GM06990 (cell line): ENCODE results near the gene SCLT1.

Experiments used
- DNase-seq: peaks from one replicate; pipeline ENCODE4 v3.0.0-alpha.2; 2011; ENCODE audit not compliant: insufficient read length; ENCODE audit errors: extremely low read depth
- H3K27me3 ChIP-seq: replicated peaks from 2 replicates; pipeline ENCODE4 v1.6.0; 2011; ENCODE audit warnings: low read length; ENCODE audit not compliant: control insufficient read depth, insufficient read depth
- H3K36me3 ChIP-seq: 2 replicates; pipeline ENCODE4 v1.5.1; 2011; ENCODE audit warnings: low read length; ENCODE audit not compliant: control insufficient read depth, insufficient read depth
- H3K4me3 ChIP-seq: replicated peaks from 2 replicates; pipeline ENCODE4 v1.5.1; 2011; ENCODE audit warnings: low read depth, mild to moderate bottlenecking, control low read depth, low read length
- TF ChIP-seq, protein P1 (sequence below): IDR thresholded peaks from 2 replicates; pipeline ENCODE4 v1.5.1; 2011; ENCODE audit warnings: low read length, control low read depth, mild to moderate bottlenecking, inconsistent platforms; ENCODE audit not compliant: insufficient read depth, poor library complexity, severe bottlenecking

SCLT1 gene

DNA sequence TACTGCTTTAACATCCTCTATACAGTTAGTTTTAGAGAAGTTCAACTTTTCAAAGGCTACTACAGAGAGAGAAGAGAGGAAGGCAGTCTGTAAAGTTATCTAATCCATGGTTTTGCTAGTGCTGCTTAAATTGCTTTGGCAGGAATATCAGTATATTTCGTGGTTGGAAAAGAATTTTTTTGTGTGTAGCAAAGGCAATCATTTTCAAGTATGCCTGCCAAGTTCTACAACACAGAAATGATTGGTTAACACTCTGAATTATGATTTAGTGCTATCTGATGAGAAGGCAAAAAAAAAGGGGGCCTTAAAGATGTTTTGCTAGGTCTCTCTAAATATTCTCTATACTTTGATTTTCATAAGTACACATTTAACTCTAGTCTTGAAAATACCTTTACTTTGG lies 150.7 kb downstream of the SCLT1 start:
- H3K36me3 ChIP-seq, result peaks cover 2% of the 10 kb centered on the region; the same call in 1 of the 2 replicates
- DNase-seq, result no peak
- TF ChIP-seq, protein P1, sequence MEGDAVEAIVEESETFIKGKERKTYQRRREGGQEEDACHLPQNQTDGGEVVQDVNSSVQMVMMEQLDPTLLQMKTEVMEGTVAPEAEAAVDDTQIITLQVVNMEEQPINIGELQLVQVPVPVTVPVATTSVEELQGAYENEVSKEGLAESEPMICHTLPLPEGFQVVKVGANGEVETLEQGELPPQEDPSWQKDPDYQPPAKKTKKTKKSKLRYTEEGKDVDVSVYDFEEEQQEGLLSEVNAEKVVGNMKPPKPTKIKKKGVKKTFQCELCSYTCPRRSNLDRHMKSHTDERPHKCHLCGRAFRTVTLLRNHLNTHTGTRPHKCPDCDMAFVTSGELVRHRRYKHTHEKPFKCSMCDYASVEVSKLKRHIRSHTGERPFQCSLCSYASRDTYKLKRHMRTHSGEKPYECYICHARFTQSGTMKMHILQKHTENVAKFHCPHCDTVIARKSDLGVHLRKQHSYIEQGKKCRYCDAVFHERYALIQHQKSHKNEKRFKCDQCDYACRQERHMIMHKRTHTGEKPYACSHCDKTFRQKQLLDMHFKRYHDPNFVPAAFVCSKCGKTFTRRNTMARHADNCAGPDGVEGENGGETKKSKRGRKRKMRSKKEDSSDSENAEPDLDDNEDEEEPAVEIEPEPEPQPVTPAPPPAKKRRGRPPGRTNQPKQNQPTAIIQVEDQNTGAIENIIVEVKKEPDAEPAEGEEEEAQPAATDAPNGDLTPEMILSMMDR, result no peak
- H3K27me3 ChIP-seq, result no peaks in the 10 kb centered on the region
- no peak overlapping the region for H3K4me3 ChIP-seq

DNA sequence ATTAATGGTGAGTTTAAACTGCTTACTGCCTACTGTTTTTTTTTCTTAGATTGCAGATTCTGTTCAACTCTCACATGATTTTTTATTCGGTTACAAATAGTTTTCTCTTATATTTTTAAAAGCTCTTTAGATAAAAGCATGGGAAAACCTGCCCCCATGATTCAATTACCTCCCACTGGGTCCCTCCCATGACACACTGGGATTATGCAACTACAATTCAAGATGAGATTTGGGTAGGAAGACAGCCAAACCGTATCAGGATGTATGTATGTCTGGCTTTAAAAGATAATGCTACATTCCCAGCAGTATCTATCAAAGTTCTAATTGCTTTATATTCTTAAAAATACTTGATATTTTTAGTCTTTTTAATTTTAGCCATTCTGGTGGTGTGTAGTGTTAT lies 152.4 kb downstream of the SCLT1 start:
- H3K36me3 ChIP-seq, result peaks cover 2% of the 10 kb centered on the region; the same call in 1 of the 2 replicates
- no peak overlapping the region for H3K4me3 ChIP-seq
- no peaks in the 10 kb centered on the region for H3K27me3 ChIP-seq
- TF ChIP-seq, protein P1, result no peak
- DNase-seq, result no peak

- no peaks in the 10 kb centered on the region for H3K27me3 ChIP-seq
- TF ChIP-seq, protein P1, result no peak
- no peaks in the 10 kb centered on the region for H3K36me3 ChIP-seq
- no peak for DNase-seq
- H3K4me3 ChIP-seq, result no peak overlapping the region
Measured at GRCh38 chr4:128930051-128930450, 163.3 kb downstream of the SCLT1 start.

DNA sequence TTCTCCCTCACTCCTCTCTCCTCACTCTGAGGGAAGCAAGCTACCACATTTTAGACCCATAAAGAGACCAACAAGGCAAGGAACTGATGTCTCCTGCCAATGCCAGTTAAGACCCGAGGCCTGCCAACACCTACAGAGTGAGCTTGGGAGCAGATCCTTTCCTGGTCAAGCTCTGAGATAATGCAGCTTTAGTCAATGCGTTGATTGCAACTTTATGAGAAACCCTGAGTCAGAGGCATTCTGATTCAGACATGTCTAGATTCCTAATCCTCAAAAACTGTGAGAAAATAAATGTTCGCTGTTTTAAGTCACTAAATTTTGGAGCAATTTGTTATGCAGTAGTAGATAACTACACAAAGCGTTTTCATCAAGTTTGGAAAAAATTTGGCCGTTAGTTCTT lies 168.4 kb downstream of the SCLT1 start:
- TF ChIP-seq, protein P1, result no peak
- Histone ChIP-seq H3K4me3 (no peak overlapping the region), H3K27me3 (no peaks in the 10 kb centered on the region), H3K36me3 (no peaks in the 10 kb centered on the region; the same call in 1 of the 2 replicates)
- DNase-seq, result no peak

DNA sequence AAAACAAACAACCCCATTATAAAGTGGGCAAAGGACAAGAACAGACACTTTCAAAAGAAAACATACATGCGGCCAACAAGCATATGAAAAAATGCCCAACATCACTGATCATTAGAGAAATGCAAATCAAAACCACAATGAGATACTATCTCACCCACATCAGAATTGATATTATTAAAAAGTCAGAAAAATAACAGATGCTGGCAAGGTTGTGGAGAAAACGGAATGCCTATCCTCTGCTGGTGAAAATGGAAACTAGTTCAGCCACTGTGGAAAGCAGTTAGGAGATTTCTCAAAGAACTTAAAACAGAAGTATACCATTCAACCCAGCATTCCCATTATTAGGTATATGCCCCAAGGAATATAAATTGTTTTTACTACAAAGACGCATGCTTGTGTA lies 171.4 kb downstream of the SCLT1 start:
- H3K27me3 ChIP-seq, result no peaks in the 10 kb centered on the region
- TF ChIP-seq, protein P1, result no peak
- no peak overlapping the region for H3K4me3 ChIP-seq
- no peak for DNase-seq
- no peaks in the 10 kb centered on the region; the same call in 1 of the 2 replicates for H3K36me3 ChIP-seq

DNA sequence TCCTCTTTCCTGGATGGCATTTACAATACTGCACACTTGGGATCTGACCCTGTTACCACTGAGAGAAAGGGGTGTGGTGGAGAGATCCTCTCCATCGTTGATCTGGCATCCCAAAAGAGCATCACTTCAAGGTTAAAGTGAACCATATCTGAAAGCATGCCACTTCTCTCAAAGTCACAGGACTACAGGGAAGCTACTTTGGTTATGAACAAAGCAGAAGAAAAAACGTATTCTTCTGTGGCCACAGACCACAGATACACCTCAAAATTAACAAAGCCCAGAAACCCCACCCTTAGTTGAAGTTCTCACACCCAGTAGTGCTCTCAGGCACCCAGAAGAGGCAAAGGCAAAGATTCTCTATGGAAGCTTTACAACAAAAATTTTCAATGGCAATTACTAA lies 175.6 kb downstream of the SCLT1 start:
- Histone ChIP-seq H3K27me3 (no peaks in the 10 kb centered on the region), H3K36me3 (no peaks in the 10 kb centered on the region), H3K4me3 (no peak overlapping the region)
- TF ChIP-seq, protein P1, result no peak
- DNase-seq, result peak; percentile 8
